Measurements from ENCODE around the gene TGFBR3. TPM values are rescaled to one million over a fixed set of nuclear protein-coding genes. Genes with fewer than 3 reads are reported as not detected.

TGFBR3 gene
- total and polyA plus RNA-seq, 2 of the 8 experiments (the other 6 are each of a cell fraction or from before 2014, with no cell fraction given), result 2.0 to 6.1 TPM

GRCh38 chr1:91752324-91752723 lies 133.6 kb downstream of the TGFBR3 start (continued):
- TF ChIP-seq KDM1A (IDR thresholded peaks at IDR 0.05; ENCODE audit: borderline replicate concordance, low read length) (no peak), E2F6 (IDR thresholded peaks at IDR 0.05) (no peak), HDAC2 (IDR thresholded peaks at IDR 0.05; ENCODE audit: borderline replicate concordance in 1 of 2, low read depth in 2 of 2, low read length in 2 of 2) (no peak), CHD1 (IDR thresholded peaks at IDR 0.05; ENCODE audit: low read depth, low read length) (no peak), RXRA (IDR thresholded peaks at IDR 0.05; ENCODE audit: insufficient read depth, low read depth, low read length) (no peak), CHD2 (IDR thresholded peaks at IDR 0.05; ENCODE audit: low read length) (no peak)

All from H1 (cell line).